Stimulated activated naive CD4-positive, alpha-beta T cell (primary cell): ENCODE measurements around the gene MARVELD3.
A peak's percentile ranks its signal among the peaks of the same experiment; 100 is the strongest.
"Not testable (repeated sequence)": the region's sequence is repeated elsewhere in the genome, so short reads cannot be mapped to it uniquely, and the experiment has no call there.

Source experiments
- DNase-seq, 6 experiments: peaks; one replicate each; lab custom pipeline; 2025; lab: John Stamatoyannopoulos, UW

Gene MARVELD3

GRCh38 chr16:71626018-71626857, at the start of gene MARVELD3:
Gene MARVELD3, plus strand, starts transcription at chr16:71626184. Its CDS starts 46 bp downstream, at chr16:71626230.
- peak in 3 of 6 experiments; percentile 9 to 24 (median 14) for DNase-seq

GRCh38 chr16:71576971-71577370, 49.0 kb upstream of the MARVELD3 start, which contains the start of gene TAT:
Gene TAT, minus strand, starts transcription at chr16:71577092. Its CDS starts 677 bp downstream, at chr16:71576415.
- no peak for DNase-seq

GRCh38 chr16:71582553-71582848, 43.5 kb upstream of the MARVELD3 start:
- DNase-seq = not testable (repeated sequence)

- DNase-seq = no peak
Observed at GRCh38 chr16:71584543-71585317, 41.3 kb upstream of the MARVELD3 start.

GRCh38 chr16:71585318-71585703, 40.7 kb upstream of the MARVELD3 start:
- no peak for DNase-seq

GRCh38 chr16:71589334-71589733, 36.6 kb upstream of the MARVELD3 start:
- not testable (repeated sequence) for DNase-seq

- not testable (repeated sequence) for DNase-seq
Observed at GRCh38 chr16:71590071-71590470, 35.9 kb upstream of the MARVELD3 start.

- DNase-seq = no peak
Observed at GRCh38 chr16:71590584-71590983, 35.4 kb upstream of the MARVELD3 start.

- no peak for DNase-seq
Observed at GRCh38 chr16:71591917-71592316, 34.1 kb upstream of the MARVELD3 start.

GRCh38 chr16:71593048-71593999, 32.7 kb upstream of the MARVELD3 start:
- no peak for DNase-seq

- DNase-seq = no peak
Observed at GRCh38 chr16:71594000-71594646, 31.9 kb upstream of the MARVELD3 start.

- not testable (repeated sequence) for DNase-seq
Observed at GRCh38 chr16:71595340-71595826, 30.6 kb upstream of the MARVELD3 start.

- not testable (repeated sequence) for DNase-seq
Observed at GRCh38 chr16:71598426-71598825, 27.6 kb upstream of the MARVELD3 start.

GRCh38 chr16:71600822-71601221, 25.2 kb upstream of the MARVELD3 start:
- no peak for DNase-seq

GRCh38 chr16:71609066-71609465, 16.9 kb upstream of the MARVELD3 start:
- DNase-seq = no peak

GRCh38 chr16:71610447-71610846, 15.5 kb upstream of the MARVELD3 start:
- no peak for DNase-seq

GRCh38 chr16:71610936-71611871, 14.8 kb upstream of the MARVELD3 start:
- peak; percentile 44 to 73 (median 62) for DNase-seq

GRCh38 chr16:71614956-71615355, 11.0 kb upstream of the MARVELD3 start:
- DNase-seq = not testable (repeated sequence)

GRCh38 chr16:71618429-71618828, 7.6 kb upstream of the MARVELD3 start:
- DNase-seq = no peak

- no peak for DNase-seq
Observed at GRCh38 chr16:71622088-71622487, 3.9 kb upstream of the MARVELD3 start.
